ENCODE data around the gene CHRDL2. TPM values are rescaled to one million over a fixed set of nuclear protein-coding genes. Genes with fewer than 3 reads are reported as not detected.

Gene CHRDL2
- polyA plus RNA-seq, 1 donor = 2.1 TPM

GRCh38 chr11:74710281-74710938 lies 20.8 kb downstream of the CHRDL2 start:
- DNase-seq = peak; percentile 64

- no peak for DNase-seq
These were observed 22.1 kb downstream of the CHRDL2 start for GRCh38 chr11:74709175-74709574.

GRCh38 chr11:74707602-74708510 lies 23.4 kb downstream of the CHRDL2 start:
- no peak for DNase-seq

DNA sequence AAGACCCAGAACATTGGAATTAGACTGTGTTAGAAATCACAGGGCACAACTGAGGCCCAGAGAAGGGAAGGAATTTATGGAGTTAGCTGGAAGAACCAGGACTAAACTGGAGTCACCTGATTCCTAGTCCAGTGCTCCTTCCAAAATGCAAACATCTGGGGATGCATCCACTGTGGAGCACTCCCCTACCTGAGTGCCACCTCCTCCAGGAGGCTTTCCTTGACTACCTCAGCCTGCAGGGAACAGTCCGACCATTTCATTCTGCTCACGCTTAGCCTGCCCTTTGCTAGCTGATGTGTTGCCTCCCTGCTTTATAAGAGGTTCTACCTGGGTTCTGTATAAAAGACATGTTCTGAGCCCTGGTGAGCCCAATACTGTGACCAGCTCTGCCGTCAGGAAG lies 24.0 kb downstream of the CHRDL2 start:
- DNase-seq = no peak

GRCh38 chr11:74703211-74703610 lies 28.0 kb downstream of the CHRDL2 start:
- DNase-seq = no peak

DNA sequence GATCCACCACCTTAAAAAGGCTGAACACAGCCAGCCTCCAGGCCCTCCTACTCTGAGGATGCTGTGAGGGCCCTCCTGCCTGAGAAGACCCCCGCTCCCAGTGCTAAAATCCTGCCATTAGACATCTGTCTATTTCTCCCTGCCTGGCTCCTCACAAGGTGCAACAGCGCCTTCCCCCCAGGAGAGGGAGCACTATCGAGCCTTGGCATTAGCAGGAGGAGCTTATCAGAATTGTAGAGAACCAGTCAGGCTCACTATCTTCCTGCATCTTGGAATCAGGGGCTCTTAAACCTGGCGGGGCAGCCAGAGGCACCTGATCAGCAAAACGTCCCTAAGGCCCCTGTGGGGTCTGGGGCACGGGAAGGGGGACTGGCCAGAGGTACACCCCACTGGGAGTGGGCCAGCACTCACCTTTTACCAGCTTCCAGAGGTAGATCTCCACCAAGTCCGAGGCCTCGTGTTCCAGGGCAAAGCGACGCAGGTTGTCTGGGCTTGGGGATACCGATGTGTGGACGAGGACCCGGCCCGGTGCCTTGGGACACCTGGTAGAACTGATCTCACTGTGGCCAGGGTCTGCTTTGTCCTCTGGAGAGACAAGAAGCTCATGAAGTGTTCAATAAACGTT lies 28.7 kb downstream of the CHRDL2 start:
- DNase-seq = peak; percentile 61

DNA sequence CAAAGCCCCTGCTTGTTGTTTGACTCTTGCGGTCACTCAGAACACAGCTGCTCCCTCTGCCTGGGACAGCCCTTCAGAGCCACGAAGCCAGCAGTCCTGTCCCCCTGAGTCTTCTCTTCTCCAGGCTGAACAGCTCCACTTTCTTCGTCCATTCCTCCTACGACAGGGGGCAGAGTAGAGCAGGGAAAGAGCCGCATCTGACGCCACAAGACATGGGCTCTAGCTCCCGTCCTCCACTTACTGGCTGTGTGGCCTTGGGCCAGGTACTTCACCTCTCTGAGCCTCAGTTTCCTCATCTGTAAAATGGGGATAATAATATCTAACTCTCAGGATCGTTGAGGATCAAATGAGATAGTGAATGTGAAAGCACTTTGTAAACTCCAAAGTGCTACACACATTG lies 29.9 kb downstream of the CHRDL2 start:
- no peak for DNase-seq

- DNase-seq = no peak
These were observed 31.4 kb downstream of the CHRDL2 start for GRCh38 chr11:74699615-74700396.

GRCh38 chr11:74697722-74698121 lies 33.5 kb downstream of the CHRDL2 start:
- no peak for DNase-seq

GRCh38 chr11:74696939-74697675 lies 34.1 kb downstream of the CHRDL2 start:
- no peak for DNase-seq

GRCh38 chr11:74696500-74696899 lies 34.7 kb downstream of the CHRDL2 start:
- DNase-seq = no peak

- no peak for DNase-seq
These were observed 35.4 kb downstream of the CHRDL2 start for GRCh38 chr11:74695705-74696280.

DNA sequence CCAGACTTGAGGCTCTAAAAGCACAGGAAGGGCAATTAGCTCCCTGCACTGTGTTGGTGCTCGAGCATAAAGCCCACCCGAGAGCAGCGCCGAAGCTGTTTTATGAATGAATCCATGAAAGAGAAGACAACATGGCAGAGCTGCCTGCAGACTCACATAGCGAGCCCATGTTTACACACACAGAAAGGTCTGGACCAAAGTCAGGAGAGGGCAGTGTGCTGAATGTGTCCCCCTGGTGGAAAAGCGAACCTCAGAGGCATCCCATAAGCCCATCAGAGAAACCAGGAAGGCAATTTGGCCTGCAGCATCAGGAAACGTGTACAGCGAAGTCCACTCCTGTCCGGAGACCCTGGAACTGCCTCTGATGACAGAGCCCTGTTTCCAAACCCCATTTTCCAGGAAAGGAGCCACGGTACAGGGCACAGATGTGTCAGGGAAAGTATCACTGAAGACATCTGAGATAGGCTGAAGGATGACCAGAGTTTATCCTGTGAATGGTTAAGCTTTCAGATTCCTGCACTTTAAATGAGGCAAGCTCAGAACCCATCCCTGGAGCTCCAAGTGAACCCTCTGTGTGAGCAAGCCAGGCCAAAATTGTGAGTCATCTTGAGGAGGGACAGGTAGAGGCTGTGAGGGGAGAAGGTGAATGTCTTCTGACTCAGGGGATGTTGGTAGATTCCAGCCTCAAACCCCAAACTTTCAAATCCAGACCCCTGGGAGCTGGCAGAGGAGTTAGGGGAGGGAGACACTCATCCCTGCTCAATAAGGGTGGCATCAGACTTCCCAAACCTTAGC lies 36.9 kb downstream of the CHRDL2 start:
- no peak for DNase-seq

DNA sequence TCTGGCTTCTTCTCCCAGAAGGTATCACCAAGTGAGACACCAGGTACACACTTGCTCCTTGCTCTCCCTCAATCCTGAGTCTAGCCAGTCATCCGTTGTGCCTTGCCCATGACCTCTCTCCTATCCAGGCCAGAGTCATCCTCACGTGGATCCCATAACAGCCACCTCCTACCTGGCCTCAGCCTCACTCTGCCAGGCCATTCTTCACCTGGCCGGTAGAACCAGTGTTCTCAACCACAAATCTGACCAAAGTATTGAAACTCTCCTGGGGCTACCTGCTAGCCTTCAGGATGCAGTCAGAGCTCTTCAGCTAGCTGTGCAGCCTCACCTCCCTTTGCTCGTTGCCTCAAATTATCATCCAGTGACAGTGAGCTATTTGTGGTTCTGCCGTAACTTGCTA lies 37.7 kb downstream of the CHRDL2 start:
- no peak for DNase-seq

GRCh38 chr11:74691755-74692154 lies 39.5 kb downstream of the CHRDL2 start:
- DNase-seq = no peak

DNA sequence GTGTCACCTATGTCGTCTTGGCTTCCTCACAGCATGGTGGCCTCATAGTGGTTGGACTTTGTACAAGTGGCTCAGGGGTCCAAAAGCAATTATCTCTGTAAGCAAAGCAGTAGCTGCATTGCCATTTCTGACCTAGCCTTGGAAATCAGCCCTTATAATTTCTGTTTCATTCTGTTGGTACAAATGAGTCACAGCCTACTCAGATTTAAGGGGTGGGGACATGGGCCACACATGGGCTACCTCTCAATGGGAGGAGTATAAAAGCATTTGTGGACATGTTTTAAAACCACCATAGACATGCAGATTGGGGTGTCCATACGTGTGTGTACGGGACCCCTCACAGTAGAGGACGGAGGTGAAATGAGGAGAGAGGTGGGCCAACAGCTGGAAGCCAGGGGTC lies 41.6 kb downstream of the CHRDL2 start:
- DNase-seq = no peak

GRCh38 chr11:74687237-74688023 lies 43.8 kb downstream of the CHRDL2 start:
- no peak for DNase-seq

GRCh38 chr11:74686792-74687191 lies 44.4 kb downstream of the CHRDL2 start:
- DNase-seq = no peak

DNA sequence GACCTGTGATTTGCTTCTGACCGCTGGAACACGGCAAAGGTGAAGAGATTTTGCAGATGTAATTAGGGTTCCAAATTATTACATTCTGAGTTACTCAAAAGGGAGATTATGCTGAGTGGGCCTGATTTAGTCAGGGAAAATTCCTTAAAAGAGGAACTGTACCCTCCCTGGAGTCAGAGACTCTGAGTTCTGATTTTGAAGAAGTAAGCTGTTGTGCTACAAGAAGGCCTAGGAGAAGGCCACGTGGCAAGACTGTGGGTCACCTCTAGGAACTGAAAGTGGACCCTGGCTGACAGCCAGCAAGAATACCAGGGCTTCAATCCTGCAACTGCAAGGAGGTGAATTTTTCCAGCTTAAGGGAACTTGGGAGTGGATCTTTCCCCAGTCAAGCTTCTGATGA lies 45.3 kb downstream of the CHRDL2 start:
- peak; percentile 24 for DNase-seq

DNA sequence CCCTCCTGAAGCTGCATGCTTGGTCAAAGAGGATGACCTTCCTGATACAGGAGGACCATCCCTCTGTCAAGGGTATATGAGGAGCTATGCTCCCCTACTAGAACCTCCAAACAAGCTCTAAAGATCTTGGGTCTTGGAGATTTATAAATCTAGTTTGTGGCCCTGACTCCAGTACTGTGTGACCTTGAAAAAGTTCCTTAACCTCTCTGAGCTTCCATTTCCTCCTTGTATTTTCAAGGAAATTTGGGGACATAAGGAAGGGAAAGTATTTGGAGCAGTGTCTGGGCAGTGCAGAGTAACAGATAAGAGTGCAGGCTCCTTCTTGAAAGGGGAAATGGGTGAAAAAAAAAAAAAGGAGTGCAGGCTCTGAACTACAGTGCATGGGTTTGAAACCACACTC lies 45.9 kb downstream of the CHRDL2 start:
- DNase-seq = no peak

All from hindlimb muscle (tissue), 1 donor.